Stimulated activated CD8-positive, alpha-beta memory T cell treated with anti-CD3 and anti-CD28 coated beads, Interleukin-2, amount 100 ng/mL, for 48 hours (primary cell): ENCODE results near the gene SIRT3.

Source experiments
- DNase-seq, 2 donors: peaks; one replicate each; pipeline ENCODE4 v3.0.0-alpha.2; 2020; ENCODE audit warnings: low read depth in 2 of 2

SIRT3 gene

DNA sequence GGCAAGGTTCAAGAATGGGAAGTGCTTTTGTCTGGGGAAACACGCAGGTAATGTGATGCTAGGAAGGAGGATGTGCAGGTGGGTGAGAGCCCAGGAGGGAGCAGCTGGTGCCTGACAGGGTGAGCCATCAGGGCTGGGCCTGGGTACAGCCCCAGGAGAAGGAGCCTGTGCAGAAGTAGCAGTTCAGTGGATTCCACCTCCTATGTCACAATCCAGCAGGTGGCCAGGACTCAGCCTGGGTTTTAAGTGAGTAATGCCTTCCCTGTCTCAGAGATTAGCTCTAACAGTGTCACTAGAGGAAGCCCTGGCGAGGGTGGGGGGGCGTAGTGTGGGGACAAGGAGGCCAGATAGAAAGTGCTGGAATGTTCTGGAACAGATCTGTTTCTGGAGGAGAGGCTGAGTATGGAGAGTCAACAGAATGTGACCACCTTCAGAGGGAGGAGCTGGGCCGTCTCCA lies 20.5 kb downstream of the SIRT3 start:
- DNase-seq, result no peak

DNA sequence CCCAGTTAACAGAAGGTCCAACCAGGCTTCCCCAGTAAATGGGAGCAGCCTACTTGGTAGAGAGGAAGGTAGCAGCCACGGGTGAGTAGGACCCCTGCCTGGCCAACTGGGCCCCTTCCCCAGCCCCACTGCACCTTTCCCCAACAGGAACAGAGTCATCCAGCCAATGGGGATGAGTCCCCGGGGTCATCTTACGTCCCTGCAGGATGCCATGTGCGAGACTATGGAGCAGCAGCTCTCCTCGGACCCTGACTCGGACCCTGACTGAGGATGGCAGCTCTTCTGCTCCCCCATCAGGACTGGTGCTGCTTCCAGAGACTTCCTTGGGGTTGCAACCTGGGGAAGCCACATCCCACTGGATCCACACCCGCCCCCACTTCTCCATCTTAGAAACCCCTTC lies 22.1 kb downstream of the SIRT3 start:
- DNase-seq, result no peak

DNA sequence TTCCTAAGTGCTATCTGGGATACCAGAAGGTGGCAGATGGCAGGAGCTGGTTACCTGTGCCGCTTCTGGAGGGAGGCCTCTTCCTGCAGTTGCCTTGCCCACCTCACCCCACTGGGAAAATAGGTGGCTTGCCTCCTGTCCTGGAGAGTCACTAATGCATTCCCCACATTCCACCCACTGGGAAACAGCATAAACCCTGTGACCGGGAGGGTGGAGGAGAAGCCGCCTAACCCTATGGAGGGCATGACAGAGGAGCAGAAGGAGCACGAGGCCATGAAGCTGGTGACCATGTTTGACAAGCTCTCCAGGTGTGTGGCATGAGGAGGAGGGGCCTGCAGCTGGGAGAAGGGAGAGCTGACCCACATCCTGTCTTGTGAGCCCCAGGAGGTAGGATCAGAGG lies 23.0 kb downstream of the SIRT3 start:
- DNase-seq, result no peak

DNA sequence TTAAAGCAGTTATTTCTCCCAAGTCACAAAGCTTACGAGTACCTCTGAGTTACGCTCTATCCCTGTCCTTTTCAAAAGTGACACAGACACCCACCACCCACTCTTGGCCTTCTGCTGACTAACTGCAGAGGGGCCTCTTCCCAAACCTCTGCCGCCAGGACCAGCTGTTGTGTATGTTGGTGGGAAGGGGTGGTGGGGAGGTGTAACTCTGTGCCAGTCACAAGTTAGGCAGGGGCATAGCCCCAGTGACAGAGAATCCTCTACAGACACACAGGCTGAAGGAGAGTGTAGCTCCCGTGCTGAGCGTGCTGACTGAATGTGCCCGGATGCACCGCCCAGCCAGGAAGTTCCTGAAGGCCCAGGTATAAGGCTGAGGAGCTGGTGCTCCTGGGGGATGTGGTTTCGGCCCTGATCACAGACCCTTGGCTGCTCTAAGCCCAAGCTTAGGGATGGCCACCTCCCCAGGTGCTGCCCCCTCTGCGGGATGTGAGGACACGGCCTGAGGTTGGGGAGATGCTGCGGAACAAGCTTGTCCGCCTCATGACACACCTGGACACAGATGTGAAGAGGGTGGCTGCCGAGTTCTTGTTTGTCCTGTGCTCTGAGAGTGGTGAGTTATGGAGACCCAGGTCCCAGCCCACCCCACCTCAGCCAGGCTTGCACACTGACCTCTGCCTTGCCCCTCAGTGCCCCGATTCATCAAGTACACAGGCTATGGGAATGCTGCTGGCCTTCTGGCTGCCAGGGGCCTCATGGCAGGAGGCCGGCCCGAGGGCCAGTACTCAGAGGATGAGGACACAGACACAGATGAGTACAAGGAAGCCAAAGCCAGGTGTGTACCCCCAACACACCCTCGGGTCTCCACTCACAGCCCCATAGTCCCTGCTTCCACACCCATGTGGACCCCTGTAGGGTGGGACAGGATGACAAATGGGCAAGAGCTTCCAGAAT lies 23.7 kb downstream of the SIRT3 start:
- no peak for DNase-seq

DNA sequence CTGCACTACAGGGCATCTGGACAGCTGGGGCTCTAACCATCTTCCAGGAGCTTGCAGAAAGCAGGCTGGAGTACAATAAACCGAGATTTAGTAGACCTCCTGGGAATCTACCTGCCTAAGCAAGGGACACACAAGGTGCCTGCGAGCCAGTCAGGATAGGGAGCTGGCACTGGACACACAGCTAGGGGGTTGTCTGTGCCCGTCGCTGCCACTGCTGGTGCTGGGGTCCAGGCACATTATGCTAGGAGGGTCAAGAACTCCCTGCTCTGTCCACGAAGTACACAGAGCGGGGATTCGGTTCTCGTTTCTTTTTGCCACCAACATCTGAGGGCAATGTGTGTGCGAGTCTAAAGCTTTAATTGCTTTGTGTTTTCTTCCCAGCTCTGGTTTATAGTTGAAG lies 24.4 kb downstream of the SIRT3 start:
- DNase-seq, result no peak

DNA sequence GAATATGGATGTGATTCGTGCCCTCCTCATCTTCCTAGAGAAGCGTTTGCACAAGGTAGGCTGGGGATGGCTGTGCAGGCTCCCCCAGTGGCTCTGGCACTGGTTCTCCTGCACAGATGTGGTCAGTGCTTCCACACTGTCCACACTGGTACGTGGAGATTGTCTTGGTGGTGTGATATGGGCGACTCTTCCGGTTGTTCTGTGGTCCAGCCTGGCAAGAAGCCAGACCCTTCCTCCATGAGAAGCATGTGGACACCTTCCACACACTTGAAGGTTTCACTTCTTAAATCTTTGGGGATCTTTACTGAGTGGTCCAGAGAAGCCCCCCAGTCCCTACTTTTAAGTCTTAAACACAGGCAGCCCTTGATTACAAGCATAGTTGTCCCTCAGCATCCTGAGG lies 24.8 kb downstream of the SIRT3 start:
- DNase-seq, result no peak

DNA sequence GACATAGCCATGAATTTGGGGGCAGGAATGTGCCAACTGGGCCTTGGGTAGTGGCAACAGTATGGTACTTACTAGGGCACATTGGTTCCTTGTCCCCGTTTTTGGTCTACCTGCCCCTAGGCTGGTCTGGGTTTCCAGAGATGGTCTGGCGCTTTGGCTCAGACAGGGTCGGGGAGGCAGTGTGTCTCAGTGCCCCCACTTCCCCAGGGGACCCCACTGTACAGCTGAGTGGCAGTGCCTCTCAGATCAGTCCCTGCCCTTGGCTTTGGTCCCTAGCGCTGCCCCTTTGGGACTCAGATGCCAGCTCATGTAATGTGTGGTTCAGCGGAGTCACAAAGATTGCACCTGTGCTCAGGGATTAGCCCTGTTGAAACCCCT lies 25.4 kb downstream of the SIRT3 start:
- DNase-seq, result no peak

DNA sequence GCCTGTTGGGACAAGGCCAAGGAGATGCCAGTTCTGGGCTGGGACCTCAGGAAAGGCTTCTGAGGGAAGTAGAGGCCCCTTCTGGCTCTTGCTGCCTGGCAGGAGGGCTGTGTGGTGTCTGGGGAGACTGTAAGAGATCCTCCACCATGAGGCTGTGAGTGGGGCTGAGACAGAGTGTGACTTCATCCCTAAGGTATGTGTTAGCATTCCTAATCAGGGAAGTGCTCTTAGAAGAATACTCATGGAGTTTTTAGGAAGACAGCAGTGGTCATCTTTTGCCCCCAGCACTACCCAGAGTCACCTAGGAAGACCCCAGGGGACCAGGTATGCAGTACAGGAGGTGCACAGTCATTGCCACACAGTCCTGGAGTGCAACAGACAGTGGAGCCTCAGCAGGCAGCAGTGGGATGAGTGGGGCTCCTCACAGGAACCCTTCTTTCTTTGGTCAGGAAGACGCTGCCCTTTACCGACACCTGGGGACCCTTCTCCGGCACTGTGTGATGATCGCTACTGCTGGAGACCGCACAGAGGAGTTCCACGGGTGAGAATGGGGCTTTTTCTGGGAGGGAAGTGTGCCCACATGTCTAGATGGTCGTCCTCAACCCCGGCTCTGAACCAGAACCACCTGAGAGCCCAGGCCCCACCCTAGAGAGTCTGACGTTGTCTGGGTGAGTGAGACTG lies 25.9 kb downstream of the SIRT3 start:
- DNase-seq, result no peak

DNA sequence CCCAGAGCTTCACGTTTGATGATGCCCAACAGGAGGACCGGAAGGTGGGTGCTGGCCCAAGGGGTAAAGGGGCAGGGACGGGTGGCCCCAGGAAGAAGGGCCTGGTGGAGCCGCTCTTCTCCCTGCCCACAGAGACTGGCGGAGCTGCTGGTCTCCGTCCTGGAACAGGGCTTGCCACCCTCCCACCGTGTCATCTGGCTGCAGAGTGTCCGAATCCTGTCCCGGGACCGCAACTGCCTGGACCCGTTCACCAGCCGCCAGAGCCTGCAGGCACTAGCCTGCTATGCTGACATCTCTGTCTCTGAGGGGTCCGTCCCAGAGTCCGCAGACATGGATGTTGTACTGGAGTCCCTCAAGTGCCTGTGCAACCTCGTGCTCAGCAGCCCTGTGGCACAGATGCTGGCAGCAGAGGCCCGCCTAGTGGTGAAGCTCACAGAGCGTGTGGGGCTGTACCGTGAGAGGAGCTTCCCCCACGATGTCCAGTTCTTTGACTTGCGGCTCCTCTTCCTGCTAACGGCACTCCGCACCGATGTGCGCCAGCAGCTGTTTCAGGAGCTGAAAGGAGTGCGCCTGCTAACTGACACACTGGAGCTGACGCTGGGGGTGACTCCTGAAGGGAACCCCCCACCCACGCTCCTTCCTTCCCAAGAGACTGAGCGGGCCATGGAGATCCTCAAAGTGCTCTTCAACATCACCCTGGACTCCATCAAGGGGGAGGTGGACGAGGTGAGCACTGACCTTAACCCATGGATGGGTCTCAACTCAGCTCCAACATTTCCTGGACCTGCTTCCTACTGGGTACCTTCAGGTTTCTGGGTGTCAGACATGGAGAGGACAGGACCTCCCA lies 26.6 kb downstream of the SIRT3 start:
- DNase-seq, result no peak

DNA sequence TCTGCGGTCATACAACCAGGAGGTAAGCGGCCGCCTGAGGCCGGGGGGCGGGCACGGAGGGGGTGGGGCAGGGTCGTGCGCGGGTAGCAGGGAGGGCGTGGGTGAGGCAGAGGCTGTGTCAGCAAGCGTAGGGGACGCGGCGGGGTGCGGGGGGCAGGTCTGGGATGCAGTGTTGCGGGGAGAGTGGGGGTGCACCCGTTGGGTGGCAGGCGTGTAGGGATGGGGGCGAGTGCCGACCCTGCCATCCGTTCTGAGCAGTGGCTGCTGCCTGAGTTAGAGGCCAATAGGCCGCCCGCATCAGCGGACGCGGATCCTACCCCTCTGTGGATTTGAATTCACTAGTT lies 27.3 kb downstream of the SIRT3 start:
- peak in 1 of 2 donors; percentile 21 for DNase-seq

DNA sequence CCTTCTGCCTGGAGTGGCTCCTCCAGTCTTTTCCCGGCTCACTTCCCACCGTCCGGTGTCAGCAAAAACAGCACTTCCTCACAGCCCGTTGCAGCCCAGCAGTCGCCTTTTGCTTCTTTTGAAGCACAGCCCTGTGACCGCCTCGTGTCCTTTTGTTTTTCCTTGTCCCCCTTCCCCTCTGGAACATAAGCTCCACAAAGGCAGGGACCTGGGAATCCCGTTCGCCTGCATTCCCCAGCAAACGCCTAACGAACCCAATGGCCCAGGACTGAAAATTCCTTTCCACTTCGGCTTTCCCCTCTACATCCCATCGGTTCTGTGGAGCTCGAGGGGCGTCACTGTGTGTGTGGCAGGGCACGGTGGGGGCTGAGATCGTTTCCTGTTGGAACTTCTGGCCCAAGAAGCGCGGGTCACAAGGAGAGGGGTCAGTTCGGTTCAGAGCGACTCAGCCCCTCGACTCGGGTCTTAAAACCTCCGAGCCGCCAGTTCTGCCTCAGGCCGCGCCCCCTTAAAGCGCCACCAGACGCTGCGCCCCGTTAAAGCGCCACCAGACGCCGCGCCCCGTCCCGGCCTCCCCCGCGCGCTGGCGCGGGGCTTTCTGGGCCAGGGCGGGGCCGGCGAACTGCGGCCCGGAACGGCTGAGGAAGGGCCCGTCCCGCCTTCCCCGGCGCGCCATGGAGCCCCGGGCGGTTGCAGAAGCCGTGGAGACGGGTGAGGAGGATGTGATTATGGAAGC lies 27.8 kb downstream of the SIRT3 start:
- peak; percentile 71 to 75 for DNase-seq

DNA sequence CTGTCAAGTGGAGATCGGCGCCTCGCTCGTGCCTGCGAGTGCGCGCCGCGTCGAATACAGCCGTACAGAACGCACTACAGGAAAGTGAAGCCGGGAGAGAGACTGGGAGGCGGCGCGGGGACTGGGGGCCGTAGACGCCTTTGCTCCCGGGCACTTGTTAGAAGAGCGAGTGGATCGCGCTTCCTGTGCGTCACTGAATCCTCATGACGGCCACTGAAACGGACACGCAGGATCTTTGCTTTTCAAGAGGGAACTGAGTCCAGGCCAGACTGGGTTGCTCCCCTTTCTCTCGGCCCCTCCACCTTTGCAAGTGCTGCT lies 28.3 kb downstream of the SIRT3 start:
- DNase-seq, result no peak

DNA sequence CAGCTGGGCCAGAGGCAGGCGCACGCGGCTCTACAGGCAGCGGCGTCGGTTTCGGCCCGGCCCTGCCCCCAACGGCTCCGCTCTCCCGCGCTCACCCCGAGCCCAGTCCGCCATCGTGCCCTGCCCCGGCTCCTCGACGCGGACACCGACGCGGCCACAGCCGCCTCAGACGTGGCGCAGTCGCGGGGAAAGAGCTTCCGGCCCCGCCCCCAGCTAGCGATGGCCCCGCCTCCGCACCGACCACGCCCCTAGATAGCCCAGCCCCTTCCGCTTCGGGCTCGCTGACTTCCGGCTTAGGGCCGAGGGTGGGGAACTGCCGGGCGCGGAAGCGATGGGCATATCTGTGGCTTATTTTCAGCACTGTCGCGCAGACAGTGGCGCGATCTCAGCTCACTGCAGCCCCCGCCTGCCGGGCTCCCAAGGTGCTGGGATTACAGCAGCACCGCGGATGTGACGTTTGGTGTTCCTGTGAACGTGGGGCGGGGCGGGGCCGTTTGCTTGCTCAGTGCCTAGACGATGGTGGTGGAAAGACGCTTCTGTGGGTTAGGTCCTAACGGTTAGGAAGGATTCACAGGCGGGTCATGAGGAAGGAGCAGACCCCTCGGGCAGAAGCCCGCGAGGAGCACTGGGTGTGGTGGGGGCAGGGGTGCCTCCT lies 28.8 kb downstream of the SIRT3 start, which contains the start of the genes BET1L and RIC8A:
Gene BET1L (minus strand): TSS at position 192 of the 655 bp plus-strand sequence. CDS start 78 bp downstream, at position 114.
Gene RIC8A (plus strand): TSS at position 501 of the 655 bp plus-strand sequence. CDS start 1,147 bp downstream, outside the sequence.
- DNase-seq, result peak; percentile 94 to 95

DNA sequence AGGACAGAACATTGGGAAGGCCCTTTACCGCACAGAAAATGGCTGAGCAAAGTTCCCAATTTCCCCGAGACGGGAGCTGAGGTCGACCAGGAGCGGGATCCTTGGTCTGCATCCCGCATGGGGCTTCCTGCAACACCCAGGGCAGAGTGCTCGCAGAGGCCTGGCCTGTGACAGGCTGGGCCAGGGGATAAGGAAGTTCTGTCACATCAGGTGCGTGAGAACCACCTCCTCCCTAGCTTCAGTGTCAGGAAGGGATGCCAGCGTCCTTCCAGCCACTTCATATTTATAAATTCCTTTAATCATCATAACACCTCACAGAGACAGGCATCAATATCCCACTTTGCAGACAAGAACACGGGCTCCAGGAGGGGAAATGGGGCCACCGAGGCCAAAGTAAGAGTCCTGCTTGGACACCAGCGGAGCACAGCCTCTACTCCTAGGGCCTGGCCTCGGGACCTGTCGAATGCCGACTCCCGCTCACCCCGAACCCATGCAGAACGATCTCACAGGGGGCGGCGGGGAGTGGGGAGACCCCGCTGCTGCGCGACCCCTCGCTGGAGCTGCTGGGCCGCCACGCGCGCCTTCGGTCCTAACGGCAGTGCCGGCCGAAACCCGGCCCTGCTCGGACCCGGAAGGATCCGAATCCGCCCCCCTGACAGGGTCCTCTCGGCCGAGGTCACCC lies 29.5 kb downstream of the SIRT3 start:
- DNase-seq, result no peak

DNA sequence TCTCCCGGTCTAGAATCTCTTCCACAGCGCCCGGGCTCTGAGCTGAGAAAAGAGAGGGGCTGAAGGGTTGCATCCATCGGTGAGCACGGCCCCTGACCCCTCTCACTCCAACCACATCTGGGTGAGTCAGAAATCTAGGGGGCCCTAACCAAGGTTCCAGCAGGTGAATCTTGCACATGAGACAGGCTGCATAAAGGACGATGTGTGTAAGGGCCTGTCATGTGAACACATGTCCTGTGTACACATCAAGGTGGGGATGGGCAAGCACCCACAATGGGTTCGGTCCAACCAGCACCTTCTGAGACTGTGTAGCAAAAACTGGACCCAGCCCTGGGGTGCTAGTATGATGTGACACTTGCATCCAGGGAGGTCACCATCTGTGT lies 30.1 kb downstream of the SIRT3 start:
- no peak for DNase-seq

DNA sequence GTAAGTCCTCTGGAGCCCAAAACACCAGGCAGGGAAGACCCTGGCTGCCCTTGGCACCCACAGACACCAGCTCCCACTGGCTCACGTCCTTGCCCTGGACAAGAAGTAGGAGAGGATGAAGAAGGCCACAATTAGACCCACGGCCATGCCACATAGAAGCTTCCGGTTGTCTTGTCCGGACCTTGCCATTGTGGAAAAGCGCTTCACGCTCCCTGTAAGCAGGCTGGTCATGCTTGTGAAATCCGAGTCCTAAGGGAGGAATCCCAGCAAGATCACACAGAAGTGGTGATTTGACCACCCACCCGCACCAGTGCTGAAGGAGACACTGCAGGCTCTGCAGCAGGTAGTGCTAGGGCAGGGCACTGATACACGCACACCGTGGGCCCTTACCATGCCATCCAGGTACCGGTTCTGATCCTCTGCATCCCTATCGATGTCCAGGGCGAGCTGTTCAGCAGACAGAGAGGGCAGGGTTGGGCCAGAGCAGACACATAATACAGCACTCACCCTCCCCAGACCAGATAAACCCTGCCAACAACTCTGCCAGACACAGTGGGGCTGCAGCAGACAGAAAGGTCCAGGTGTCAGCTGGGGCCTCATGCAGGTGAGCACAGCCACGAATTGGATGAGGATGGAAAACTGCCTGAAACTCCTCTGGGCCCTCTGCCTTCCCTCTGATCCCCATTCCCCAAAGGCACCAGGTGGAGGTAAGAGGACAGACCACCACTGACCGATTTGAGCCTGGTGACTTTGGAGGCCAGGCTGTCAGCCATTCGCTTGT lies 30.7 kb downstream of the SIRT3 start:
- DNase-seq, result no peak

DNA sequence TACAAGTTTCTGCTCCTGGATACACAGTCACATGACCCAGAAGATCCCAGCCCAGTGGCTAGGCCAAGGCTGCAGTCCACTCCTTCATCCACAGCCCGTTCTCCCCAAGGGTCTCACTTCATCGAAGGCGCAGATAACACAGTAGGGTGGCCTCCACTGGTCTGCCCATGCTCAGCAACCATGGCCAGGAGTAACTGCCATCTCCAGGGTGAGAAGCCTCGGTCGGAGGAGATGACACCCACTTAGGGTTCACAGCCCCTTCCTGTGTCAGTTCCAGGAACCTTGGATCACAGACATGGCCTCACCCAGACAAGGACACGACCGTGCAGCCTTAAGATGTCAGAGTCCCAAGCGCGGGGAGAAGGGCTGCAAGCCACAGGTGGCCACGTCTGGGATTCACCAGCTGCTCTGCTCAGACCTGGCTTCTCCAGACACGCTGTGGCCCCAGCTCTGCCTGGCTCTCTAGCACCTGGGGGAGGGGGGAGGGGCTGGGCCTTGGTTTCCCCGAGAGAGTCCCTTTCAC lies 31.5 kb downstream of the SIRT3 start:
- DNase-seq, result no peak

DNA sequence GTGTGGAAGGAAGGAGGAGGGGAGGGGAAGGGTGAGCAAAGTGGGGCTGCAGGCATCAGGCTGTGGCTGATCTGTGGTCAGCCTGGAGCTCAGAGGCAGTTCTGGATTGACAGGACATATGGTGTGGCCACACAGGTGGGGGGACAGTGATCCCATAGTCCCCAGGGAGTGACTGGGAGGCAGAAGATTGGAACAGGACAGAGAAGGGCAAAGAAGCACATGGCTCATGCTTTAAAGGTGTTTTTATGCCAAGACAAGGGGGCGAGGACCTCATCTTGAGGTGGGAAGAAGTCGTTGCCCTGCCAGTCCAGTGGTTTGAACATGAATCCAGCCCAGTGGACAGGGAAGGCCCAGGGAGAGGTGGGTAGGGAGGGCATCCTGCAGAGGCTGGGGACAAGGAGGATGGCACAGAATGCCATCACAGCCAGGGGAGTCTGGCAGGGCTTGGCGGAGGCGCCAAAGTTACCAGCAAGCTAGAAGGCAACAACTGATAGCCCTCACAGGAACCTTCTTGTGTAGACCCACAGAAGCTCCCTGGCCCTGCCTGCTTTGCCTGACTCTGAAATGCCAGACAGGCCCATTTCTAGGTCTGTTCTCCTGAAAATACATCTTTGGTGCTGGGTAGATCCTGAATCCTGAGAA lies 32.1 kb downstream of the SIRT3 start:
- DNase-seq, result no peak
